Stimulated activated CD4-positive, alpha-beta T cell treated with anti-CD3 and anti-CD28 coated beads, Interleukin-12 subunit alpha, Interleukin-12 subunit beta, amount 100 ng/mL, for 24 hours (primary cell): ENCODE data around the gene GPATCH2L.

Experiments used
- DNase-seq, 2 experiments: peaks; one replicate each; pipeline ENCODE4 v3.0.0-alpha.2; 2020; ENCODE audit warnings: low read depth in 2 of 2

GPATCH2L gene

DNA sequence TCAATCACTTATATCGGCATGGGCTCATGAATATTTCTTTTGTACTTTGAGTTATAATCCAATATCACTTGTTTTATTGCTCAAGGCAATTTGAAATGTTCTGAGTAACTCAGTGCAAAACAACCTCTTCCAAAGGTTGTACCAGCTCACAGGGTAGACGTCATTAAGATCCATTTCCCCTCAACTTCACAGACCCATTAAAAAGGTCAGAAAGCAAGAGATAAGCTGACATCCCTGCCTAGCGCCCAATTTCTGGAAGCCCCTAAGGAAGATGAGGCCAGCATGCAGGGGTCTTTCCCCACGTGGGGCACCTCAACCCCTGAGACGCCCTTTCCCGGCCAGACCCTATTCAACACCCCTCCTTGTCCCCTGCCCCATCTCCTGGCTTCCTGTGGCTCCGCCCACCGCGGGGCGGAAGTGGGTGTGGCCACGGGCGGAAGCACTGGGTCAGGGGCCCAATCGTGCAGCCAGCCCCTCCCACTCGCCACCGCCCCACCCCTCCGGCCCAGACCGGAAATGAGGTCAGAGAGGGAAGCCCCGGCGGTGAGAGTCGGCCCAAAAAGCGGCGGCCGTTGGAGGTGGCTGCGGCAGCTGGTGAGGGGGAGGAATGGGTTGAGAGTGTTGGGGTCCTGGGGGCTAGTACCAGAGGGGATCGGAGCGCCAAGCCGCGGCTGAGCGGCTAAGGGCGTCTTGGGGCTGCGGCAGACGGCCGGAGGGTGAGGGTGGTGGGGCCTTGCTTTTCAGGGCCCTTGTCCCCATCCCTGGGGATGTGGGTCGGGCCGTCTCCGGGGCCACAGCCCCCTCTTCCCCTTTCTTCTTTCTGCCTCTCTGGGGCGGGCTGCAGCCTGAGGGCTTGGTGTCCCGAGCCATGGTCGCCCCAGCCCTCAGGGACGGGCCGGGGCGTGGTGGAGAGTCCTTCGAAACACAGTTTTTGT lies at the start of gene GPATCH2L:
Gene GPATCH2L, plus strand, starts transcription at position 525 of the 935 bp plus-strand sequence. CDS start 2,442 bp downstream, outside the sequence.
- DNase-seq = peak; percentile 98 to 99

DNA sequence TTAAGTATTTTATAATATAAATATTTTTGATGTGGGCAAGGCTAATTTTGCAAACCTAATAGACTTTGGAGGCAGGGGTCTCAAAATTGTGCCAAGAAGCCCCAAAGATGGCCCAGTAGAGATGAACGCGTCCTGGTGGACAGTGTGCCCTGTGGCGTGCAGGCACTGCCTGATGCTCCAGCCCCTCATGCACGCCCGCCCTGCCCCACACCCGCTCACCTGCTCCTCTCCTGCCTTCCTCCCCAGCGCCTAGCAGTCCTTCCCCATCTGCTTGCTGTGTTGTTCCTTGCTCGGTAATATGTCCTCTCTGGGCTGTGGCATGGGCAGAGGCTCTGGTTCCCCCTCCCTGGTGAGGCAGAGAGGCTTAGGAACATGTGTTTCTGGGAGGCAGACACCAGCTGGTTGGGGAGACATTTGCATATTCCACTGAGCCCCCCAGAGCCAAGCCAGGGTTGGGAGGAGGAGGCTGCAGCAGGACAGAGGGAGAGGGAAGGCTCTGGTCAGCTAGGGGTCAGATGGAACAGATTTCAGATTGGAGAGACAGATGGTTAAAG lies 46.8 kb upstream of the GPATCH2L start:
- no peak for DNase-seq

DNA sequence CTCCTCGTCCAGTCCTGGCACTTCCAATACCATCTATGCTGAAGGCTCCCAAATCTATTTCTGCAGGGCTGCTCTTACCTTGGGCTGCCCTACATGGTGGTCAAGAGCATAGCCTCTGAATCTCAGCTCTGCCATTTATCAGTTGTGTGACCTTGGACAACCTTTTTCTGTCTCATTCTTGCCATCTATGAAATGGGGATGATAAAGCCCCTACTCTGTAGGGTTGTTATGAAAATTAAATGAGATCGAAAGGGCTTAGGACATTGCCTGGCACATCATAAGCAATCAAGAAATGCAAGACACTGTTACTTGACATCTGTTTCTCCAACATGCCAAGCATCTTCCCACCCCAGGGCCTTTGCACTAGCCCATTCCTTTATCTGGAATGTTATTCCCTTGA lies 45.5 kb upstream of the GPATCH2L start:
- DNase-seq = no peak

DNA sequence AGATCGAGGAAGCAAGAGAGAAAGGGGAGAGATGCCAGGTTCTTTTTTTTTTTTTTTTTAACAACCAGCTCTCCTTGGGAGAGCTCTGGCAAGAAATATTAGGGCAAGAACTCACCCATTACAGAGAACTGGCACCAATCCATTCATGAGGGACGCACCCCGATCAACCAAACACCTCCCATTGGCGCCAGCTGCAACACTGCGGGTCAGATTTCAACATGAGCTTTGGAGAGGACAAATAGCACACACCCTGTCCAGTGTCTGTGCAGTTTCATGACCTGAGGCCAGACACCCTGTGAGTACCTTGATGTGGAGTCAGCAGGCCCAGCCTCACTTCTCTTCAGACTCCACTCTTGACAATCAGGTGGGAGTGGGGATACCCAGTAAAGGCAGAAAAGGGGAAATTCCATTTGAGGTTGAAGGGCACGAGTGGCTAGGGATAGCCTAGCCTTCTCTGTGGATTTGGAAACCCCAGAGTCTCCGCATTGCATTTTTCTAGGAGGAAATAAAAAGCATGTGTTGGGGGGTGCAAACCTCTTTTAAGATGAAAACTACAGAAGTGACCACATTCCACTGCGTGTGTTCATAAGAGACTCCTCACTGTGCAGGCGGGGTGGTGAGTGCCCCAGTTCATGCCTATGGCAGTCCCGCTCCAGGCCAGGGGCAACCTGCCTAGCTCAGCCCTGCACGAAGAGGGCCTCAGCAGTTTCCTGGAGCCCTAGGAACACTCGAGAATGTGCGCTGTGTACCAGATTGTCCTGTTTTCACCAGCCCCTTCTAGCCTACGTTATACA lies 42.4 kb upstream of the GPATCH2L start:
- DNase-seq = no peak

DNA sequence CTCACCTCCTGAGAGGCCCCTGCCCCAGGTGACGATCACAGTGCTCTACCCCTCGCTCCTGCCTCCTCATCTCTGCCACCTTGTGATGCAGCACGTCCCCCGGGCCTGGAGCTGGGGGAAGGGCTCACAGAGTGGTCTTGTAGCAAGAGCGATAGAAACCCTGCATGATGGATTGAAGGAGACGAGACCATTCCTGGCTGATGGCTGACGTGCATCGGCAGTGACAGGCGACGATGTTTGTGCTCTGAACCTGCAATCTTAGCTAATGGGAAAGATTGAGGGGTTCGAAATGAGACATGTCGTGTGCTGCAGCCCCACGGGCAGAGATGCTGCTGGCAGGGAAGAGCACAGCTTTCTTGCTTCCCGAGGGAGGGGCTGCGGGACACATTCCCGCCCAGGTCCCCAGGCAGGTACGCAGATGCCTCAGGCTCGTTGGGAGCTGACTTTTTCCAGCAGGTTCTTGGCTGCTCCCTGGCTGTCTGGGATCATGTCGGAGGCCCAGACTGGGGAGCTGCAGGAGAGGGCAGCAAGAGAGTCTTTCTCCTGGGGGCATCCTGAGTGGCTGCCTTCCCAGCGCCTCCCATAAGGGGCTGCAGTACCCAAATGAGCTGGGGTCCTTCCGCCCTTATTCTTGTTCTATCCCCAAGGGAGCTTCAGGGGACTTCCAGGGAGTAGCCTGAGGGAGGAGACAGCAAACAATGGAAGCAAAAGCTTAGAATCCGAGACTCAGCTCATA lies 38.7 kb upstream of the GPATCH2L start:
- DNase-seq = no peak

DNA sequence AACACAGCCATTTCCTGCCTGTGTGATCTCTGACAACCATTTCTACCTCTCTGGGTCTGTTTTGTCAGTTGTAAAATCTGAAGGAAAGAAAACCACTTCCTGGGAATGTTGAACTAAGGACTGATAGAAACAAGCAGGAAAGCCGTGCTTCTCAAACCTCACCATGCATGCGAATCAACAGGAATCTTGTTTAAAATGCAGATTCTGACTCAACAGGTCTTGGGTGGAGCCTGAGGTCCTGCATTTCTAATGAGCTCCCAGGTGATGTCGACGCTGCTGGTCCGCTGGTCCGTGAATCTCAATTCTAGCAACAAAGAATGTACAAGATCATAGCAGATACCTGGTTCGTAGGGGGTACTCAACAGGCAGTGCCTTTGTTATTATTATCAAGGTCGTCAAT lies 38.0 kb upstream of the GPATCH2L start:
- DNase-seq = no peak

DNA sequence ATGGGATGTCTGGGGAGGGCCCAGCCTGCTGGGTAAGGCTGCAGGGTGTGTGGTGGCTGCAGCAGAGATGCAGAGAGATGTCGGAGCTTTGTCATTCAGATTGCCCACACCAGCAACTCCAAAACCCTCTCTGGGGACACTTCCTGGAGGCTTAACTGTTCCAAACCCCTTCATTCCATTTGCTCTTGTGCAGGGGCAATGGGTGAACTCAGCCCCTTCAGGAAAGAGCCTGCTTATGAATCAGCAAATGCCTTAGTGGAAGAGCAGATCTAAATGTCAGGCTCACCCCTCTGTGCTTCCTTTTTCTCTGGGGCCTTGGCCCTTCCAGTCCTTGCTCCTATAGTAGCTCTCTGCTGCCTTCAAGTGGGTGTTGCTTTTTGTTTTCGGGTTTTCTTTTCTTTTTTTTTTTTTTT lies 36.7 kb upstream of the GPATCH2L start:
- no peak for DNase-seq

DNA sequence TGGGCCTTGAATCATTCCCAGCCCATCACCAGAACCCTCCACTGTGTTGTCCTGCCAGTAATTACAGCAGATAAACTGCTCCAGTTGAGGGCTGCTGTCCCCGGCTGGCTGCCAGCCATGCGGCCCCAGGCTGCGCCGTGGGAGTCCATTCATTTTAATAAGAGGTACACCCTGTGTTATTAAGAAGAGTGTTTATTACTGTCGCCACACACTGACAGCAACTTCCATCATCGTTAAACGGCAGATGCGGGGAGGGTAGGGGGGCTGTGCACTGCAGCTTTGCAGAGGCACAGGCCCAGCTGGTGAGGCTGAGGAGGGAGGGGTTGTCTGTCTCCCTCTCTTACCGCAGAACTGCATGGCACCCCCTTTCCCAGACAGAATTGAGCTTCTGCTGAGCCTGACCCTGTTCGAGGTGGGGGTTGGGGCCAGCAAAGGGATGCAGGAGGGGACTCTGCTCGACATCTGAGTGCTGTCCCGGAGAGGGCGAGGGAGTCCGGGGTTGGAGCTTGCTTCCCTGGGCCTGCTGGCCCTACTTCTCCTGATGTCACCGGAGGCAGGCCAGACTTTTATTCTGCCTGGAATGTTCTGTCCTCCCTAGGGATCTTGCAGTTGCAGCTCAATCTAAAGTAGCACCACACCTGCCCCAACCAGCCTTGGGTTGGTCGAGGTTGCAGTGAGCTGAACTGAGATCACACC lies 33.8 kb upstream of the GPATCH2L start:
- DNase-seq = no peak

DNA sequence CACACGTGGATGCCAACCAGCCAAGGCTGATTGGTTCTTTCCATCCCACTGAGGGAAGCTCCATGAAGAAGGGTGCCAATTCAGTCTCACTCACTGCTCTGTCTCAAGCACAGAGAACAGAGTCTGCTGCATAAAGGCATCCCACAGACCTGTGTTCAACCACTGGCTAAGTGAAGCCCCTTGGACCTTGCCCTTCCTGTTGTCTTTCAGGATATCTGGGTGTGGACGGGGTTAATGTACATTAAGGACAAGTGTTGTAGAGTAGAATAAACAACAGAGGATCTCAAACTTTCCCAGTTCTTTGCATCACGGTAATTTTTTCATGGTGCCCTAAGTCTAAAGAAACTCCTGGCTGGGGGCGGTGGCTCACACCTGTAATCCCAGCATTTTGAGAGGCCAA lies 33.1 kb upstream of the GPATCH2L start:
- DNase-seq = no peak

DNA sequence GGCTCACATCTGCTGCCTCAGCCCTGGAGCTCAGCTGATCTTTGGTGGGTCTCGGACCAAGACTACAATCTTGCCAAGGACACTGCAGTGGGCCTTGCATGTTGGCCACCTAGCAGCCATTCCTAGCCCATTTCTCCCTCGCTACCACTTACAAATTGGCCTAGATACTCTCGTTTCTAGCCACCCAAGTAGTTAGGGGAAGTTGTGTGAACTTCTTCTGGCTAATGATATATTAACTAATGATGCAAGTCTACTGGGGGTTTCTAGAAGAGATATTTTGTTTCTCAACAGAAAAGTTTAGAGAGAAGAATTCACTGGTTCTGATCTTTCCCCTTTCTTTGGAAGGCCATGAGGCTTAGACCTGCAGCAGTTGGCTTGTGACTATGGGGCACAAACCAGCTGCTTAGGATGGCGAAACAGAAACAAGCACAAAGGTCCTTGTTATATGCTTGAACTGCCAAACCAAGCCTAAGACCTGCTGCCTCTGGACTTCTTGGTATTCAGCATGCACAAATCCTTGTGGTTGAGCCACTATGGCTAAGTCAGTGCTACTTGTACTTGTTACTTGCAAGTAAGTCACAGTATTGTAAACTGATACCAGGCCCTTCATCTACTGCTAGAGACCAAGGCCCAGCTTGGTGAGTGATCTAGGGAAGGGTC lies 30.5 kb upstream of the GPATCH2L start:
- DNase-seq = no peak

DNA sequence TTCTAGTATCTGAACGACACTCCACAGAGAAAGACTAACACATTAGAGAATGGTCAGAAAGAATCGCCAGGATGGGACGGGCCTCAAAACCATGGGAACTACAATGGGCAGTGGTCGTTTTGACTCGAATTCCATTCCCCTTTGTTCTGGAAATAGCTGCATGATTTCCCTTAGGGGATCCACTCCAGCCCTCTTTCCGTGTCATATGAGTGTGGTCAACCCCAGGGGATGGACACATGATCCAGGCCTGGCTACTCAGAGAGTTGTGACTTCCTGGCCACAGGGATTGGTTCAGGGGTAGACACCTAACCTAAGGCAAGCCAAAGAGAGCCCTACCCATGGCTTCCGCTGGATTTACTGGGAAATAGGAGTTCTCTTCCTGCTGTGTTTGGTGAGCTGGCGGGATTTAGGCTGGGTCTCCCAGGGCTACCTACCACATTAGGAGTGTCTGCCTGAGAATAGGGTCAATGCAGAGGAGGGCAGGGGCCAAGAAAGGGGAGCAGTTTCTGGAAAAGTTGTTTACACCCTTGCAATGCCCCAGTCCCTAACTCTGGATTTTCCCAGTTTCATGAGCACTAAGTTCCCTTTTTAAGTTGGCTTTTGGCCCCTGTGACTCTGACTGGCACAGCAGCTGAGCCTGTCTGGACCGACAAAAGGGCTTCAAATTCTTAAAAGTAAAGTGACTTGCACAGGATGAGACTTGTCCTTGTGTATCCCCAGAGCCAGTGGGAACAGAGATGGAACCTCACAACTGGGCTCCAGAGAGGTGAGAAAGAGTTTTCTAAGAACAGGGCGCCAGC lies 28.1 kb upstream of the GPATCH2L start:
- DNase-seq = no peak

DNA sequence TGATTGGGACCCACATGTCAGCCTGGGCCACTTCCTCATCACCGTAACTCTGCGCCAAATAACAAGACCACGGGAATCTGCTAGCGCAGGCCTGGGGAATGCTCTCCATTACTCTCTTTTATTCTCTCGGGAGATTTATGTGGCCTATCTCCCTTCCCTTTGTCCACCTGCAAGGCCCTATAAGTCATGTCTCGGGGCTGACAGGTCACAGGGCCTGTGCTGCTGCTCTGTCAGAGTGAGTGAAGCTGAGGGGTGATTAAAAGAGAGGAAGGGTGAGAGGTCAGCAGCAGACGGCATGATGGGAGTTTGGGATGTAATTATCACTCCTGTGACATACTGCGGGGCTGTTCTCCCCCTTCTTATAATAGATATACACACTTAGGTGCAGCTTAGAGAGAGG lies 26.2 kb upstream of the GPATCH2L start:
- DNase-seq = no peak

DNA sequence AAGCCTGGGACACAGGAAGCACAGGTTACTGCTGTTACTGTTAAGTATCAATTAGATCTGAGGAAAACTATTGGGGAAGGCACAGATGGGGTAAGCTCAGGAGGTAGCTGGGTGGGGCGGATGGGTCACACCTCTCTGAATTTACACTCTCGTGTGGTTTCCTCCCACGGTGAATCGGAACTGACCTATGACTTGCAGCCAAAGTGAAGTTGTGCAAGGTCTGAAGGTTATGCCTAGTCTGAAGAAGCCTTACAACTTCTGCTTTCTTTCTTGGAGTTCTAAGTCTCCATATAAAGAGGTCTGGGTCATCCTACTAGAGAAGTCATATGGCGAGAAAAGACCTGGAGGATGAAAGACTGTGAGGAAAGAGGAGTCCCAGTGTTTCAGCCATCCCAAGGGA lies 25.6 kb upstream of the GPATCH2L start:
- DNase-seq = no peak

DNA sequence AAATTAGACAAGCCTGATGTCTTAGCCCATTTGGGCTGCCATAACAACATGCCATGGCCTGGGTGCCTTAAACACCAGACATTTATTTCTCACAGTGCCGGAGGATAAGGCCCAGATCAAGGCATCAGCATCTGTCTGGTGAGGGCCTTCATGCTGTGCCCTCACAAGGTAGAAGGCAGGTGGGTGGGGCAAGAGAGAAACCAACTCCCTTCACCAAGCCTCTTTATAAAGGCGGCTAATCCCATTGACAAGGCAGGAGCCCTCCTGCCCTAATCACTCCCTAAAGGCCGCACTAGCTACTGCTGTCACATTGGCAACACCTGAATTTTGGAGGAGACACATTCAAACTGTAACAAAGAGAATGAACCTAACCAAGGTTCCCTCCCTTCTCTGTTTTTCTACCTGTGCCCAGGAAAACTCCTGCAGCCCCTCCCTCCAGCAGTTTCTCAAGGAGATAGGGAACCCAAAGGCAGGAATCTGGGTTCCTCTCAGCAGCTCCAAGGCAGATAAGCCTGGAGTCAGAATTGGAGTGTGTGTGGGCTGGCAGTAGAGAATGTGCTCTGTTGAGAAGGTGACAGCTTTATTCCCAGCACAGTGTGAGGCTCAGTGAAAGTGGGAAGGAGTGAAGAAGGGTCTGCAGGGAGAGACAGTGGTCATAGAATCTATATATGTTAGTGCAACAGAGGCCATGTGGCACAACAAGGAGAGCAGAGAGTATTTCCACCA lies 21.7 kb upstream of the GPATCH2L start:
- DNase-seq = no peak

DNA sequence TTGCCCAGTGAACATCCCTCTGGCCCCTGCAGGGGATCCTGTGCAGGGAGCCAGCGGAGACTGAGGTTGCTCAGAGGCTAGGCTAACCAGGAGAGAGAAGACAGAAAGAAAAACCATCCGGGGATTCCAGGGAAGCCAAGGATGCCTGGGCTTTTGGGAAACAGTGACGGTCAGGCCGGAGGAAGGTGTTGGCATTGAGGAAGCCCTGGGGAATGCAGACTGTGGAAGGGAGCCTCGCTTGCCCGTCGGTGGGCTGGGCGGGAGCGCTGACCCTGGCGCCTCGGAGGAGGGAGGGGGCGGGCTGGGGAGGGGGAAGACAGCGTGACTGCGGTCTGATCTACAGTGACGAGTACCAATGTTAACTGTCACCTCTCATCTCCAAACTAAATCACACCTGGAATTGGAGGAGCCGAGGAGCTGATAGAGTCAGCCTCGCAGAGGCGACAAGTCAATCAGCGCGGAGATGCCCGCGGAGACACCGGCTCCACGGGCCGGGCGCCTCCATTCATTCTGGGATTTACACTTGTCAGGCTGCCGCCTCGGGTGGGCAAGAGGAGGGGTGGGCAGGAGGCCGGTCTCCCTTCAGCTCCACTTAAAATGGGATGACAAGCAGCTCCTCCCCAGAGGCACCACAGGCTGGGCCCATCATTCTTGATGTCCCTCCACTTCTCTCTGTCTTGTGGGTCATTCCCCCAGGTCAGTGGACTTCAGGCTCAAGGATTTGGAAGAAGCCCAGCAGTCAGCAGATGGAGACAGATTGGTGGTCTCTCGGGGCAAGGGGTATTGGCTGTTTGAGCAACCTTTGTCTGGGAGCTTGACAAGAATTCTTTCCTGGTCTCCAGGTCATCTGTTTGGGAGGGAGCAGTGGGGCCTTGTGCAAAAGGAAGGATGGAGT lies 20.4 kb upstream of the GPATCH2L start:
- DNase-seq = no peak

DNA sequence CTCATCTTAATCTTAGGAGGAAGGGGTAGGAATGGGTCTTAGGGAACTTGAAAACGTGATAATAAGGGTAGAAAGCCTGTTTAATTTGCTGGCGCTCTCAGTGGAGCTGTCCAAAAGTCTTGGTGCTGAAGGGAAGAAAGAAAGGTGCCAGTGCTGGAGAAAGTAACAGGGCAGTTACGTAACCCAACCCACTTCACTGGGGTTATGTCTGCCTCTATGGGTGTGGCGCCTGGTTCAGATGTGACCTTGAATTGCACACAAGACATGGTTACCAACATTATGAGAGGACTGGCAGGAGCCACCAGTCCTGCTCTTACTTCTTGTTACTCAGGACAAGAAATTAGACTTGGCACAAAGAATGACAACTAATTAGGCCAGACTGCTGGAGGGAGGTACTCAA lies 18.6 kb upstream of the GPATCH2L start:
- DNase-seq = no peak

DNA sequence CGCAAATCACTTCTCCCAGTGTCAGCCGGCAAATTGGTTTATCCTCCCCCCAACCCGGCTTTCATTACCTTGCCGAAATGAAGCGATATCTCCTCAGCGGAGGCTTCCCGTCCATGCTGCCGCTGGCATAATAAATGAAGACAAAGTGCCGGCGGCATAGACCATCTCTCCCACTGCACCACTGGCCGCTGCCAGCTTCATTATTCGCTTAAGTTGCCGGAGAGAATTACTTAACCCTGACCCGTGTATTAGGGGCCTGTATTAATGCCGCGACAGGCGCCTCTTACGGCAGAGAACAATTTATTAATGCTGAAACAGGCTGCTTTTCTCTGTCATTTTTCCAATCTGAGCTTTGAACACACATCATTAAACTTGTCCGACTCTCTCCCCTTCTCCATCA lies 17.5 kb upstream of the GPATCH2L start:
- no peak for DNase-seq

DNA sequence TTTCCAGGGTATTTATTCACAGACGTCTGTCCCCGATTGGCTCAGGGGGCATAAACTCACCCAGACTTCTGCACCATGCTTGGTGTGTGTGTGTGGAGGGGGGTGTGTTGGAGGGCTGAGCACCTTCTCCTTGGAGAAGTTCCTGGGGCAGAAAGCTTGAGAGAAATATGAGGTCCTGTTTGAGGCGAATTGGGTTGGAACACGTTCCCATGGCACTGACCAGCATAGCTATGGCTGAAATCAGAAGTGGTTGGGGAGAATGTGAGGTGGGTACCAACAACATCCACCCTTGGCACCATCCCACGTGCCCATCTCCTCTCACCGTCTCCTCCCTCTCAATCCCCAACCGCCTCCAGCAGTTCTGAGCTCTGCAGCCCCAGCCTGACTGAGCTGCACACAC lies 16.0 kb upstream of the GPATCH2L start:
- DNase-seq = no peak
